22Rv1 (cell line): ENCODE data around the gene FRS2.

Source experiments
- ZFX ChIP-seq: fragments of 450-650 bp; IDR thresholded peaks from 2 replicates; pipeline ENCODE4 v1.6.1; 2017; ENCODE audit warnings: antibody characterized with exemption, borderline replicate concordance
- TF ChIP-seq, protein P1 (sequence below): fragments of 450-650 bp; IDR thresholded peaks from 2 replicates; pipeline ENCODE4 v1.5.1; 2017; ENCODE audit warnings: mild to moderate bottlenecking

DNA sequence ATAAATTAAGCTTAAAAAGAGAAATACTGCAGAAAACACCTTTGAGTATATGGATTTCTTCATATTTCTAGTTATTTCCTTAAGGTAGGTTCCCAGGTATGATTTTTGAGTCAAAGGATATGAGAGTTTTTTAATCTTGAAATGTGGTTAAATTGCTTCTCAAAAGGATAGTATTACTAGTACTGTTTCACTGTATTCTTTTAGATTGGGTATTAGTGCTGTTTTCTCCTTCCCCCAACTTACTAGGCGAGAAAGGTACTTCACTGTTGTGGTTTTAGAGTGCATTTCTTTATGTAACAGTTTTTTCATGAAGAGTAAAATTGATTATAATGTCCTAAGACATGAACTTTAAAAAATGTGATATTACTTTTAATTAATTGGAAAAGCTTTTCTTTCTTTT is 13.5 kb downstream of the FRS2 start:
- TF ChIP-seq, protein P1, sequence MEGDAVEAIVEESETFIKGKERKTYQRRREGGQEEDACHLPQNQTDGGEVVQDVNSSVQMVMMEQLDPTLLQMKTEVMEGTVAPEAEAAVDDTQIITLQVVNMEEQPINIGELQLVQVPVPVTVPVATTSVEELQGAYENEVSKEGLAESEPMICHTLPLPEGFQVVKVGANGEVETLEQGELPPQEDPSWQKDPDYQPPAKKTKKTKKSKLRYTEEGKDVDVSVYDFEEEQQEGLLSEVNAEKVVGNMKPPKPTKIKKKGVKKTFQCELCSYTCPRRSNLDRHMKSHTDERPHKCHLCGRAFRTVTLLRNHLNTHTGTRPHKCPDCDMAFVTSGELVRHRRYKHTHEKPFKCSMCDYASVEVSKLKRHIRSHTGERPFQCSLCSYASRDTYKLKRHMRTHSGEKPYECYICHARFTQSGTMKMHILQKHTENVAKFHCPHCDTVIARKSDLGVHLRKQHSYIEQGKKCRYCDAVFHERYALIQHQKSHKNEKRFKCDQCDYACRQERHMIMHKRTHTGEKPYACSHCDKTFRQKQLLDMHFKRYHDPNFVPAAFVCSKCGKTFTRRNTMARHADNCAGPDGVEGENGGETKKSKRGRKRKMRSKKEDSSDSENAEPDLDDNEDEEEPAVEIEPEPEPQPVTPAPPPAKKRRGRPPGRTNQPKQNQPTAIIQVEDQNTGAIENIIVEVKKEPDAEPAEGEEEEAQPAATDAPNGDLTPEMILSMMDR: no peak
- TF ChIP-seq ZFX: no peak
